WTC11 (cell line): ENCODE measurements around the gene SERPINB6. TPM values are rescaled to one million over a fixed set of nuclear protein-coding genes. Genes with fewer than 3 reads are reported as not detected.
"Not testable (repeated sequence)": the region's sequence is repeated elsewhere in the genome, so short reads cannot be mapped to it uniquely, and the experiment has no call there.

Source experiments
- ATAC-seq: fragments of 200-7000 bp; cut with Tn5 transposase; 2 replicates; pipeline ENCODE4 v1.10.0; 2021; ENCODE audit warnings: mild to moderate bottlenecking, moderate library complexity
- CTCF ChIA-PET: fragments of 300-600 bp; sonication (Branson Sonifier 250); formaldehyde crosslinking; loops from one replicate; lab custom pipeline; 2021; ENCODE audit warnings: antibody characterized with exemption; lab: Charles Lee
- POLR2A ChIA-PET: fragments of 350-600 bp; sonication (Branson Sonifier 250); formaldehyde crosslinking; loops from one replicate; lab custom pipeline; 2021; ENCODE audit warnings: antibody characterized with exemption; lab: Charles Lee
- DNase-seq: peaks from one replicate; pipeline ENCODE4 v3.0.0; 2021; ENCODE audit warnings: low spot score
- H3K27ac Mint-ChIP-seq: 2 replicates; pipeline ENCODE4 v1.8.0; 2021; ENCODE audit warnings: mixed read lengths
- H3K27me3 Mint-ChIP-seq: 2 replicates; pipeline ENCODE4 v1.8.0; 2021; ENCODE audit warnings: low read depth, mild to moderate bottlenecking, moderate library complexity, mixed read lengths
- H3K36me3 Mint-ChIP-seq: 2 replicates; pipeline ENCODE4 v1.8.0; 2021; ENCODE audit warnings: mixed read lengths
- H3K4me1 Mint-ChIP-seq: 2 replicates; pipeline ENCODE4 v1.8.0; 2022; ENCODE audit warnings: mixed read lengths
- H3K4me3 Mint-ChIP-seq: 2 replicates; pipeline ENCODE4 v1.8.0; 2021; ENCODE audit warnings: mild to moderate bottlenecking, moderate library complexity, mixed read lengths
- H3K9me3 Mint-ChIP-seq: 2 replicates; pipeline ENCODE4 v1.8.0; 2021; ENCODE audit warnings: mixed read lengths
- EMX1 ChIP-seq: fragments of 250-450 bp; sonication (Bioruptor Pico); IDR thresholded peaks from 2 replicates; pipeline ENCODE4 v1.8.0; 2021; ENCODE audit warnings: mild to moderate bottlenecking
- ETV6 ChIP-seq: sonication (generic); formaldehyde crosslinking; IDR thresholded peaks from 2 replicates; pipeline ENCODE4 v1.8.1; 2022; ENCODE audit warnings: mild to moderate bottlenecking, missing genetic modification reagents
- FOXK1 ChIP-seq: sonication (generic); formaldehyde crosslinking; IDR thresholded peaks from 2 replicates; pipeline ENCODE4 v1.8.0; 2022; ENCODE audit warnings: mild to moderate bottlenecking, moderate library complexity, missing genetic modification reagents
- HMGA2 ChIP-seq: fragments of 250-450 bp; sonication (Bioruptor Pico); IDR thresholded peaks from 2 replicates; pipeline ENCODE4 v1.4.0; 2021; ENCODE audit warnings: mild to moderate bottlenecking, moderate library complexity
- JUN ChIP-seq: sonication (generic); formaldehyde crosslinking; IDR thresholded peaks from 2 replicates; pipeline ENCODE4 v1.8.0; 2023; ENCODE audit warnings: mild to moderate bottlenecking, missing genetic modification reagents
- NR1H2 ChIP-seq: sonication (generic); formaldehyde crosslinking; IDR thresholded peaks from 2 replicates; pipeline ENCODE4 v1.9.0; 2021; ENCODE audit warnings: mild to moderate bottlenecking, moderate library complexity, missing genetic modification reagents
- NR2C2 ChIP-seq: sonication (generic); formaldehyde crosslinking; IDR thresholded peaks from 2 replicates; pipeline ENCODE4 v1.8.0; 2022; ENCODE audit warnings: mild to moderate bottlenecking, missing genetic modification reagents
- NR3C1 ChIP-seq: sonication (generic); formaldehyde crosslinking; conservative IDR thresholded peaks from 2 replicates; pipeline ENCODE4 v1.8.1; 2023; ENCODE audit warnings: low read depth, mild to moderate bottlenecking, missing genetic modification reagents
- TCF7 ChIP-seq: sonication (generic); formaldehyde crosslinking; IDR thresholded peaks from 2 replicates; pipeline ENCODE4 v1.8.0; 2022; ENCODE audit warnings: mild to moderate bottlenecking, low read depth, missing genetic modification reagents, moderate library complexity
- ZBTB21 ChIP-seq: sonication (generic); formaldehyde crosslinking; IDR thresholded peaks from 2 replicates; pipeline ENCODE4 v1.8.1; 2023; ENCODE audit warnings: mild to moderate bottlenecking, missing genetic modification reagents, borderline replicate concordance
- ZNF138 ChIP-seq: sonication (generic); formaldehyde crosslinking; conservative IDR thresholded peaks from 2 replicates; pipeline ENCODE4 v1.8.1; 2022; ENCODE audit warnings: mild to moderate bottlenecking, moderate library complexity, missing genetic modification reagents
- ZNF232 ChIP-seq: sonication (generic); formaldehyde crosslinking; IDR thresholded peaks from 2 replicates; pipeline ENCODE4 v1.8.0; 2022; ENCODE audit warnings: mild to moderate bottlenecking, missing genetic modification reagents
- ZNF317 ChIP-seq: sonication (generic); formaldehyde crosslinking; IDR thresholded peaks from 2 replicates; pipeline ENCODE4 v1.8.1; 2023; ENCODE audit warnings: low read depth, mild to moderate bottlenecking, moderate library complexity, missing genetic modification reagents, borderline replicate concordance
- ZNF671 ChIP-seq: fragments of 250-450 bp; sonication (Bioruptor Pico); IDR thresholded peaks from 2 replicates; pipeline ENCODE4 v1.8.0; 2021; ENCODE audit warnings: mild to moderate bottlenecking
- total RNA-seq: library from RNA; stranded (reverse); gene quantifications from 3 replicates; pipeline ENCODE4 v1.2.3, GENCODE V29; 2021
- TF ChIP-seq, protein P1 (sequence below): fragments of 250-450 bp; sonication (Bioruptor Pico); IDR thresholded peaks from 2 replicates; pipeline ENCODE4 v1.9.0; 2021; ENCODE audit warnings: mild to moderate bottlenecking
- TF ChIP-seq, protein P2 (sequence below): sonication (generic); formaldehyde crosslinking; IDR thresholded peaks from 2 replicates; pipeline ENCODE4 v1.8.1; 2022; ENCODE audit warnings: missing genetic modification reagents, borderline replicate concordance
- TF ChIP-seq, protein P3 (sequence below): fragments of 200-600 bp; IDR thresholded peaks from 2 replicates; pipeline ENCODE4 v1.8.0; 2022; ENCODE audit warnings: antibody characterized with exemption
- TF ChIP-seq, protein P4 (sequence below): sonication (generic); formaldehyde crosslinking; conservative IDR thresholded peaks from 2 replicates; pipeline ENCODE4 v1.8.1; 2023; ENCODE audit warnings: mild to moderate bottlenecking, low read depth, missing genetic modification reagents, moderate library complexity
- TF ChIP-seq, protein P5 (sequence below): sonication (generic); formaldehyde crosslinking; IDR thresholded peaks from 2 replicates; pipeline ENCODE4 v1.8.1; 2023; ENCODE audit warnings: mild to moderate bottlenecking, missing genetic modification reagents, borderline replicate concordance

SERPINB6 gene
- total RNA-seq, 1 experiment from 2014 or later: 28.0 TPM

DNA sequence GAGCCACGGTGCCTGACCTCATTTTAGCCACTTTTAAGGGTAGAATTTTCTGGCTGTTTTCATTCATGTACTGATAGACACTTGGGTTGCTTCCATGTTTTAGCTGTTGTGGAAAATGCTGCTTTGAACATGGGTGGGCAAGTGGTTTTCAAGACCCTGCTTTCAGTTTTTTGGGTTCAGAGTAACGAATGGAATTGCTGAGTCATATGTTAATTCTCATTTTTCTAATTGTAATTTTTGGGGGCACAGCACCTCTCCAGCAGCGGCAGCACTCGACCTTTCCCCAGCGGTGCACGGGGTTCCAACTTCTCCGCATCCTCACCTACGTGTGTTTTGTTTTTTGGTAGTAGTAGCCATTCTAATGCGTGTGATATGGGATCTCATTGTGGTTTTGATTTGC lies 33.7 kb upstream of the SERPINB6 start:
- peaks cover 14% of the 10 kb centered on the region for H3K9me3 Mint-ChIP-seq
- H3K4me3 Mint-ChIP-seq: no peak overlapping the region
- DNase-seq (no peak), ATAC-seq (no peak)
- ChIA-PET POLR2A (no interaction called here), CTCF (interaction anchor here (0.6 to 1.4 kb wide), 2 partner anchors 18 to 283 kb away, joined by 3 read pairs; no protein-coding TSS in a partner anchor)
- H3K27me3 Mint-ChIP-seq: no peaks in the 10 kb centered on the region
- TF ChIP-seq ZBTB21 (CRISPR knock-in tag): no peak
- TF ChIP-seq FOXK1 (CRISPR knock-in tag): no peak
- TF ChIP-seq, protein P1, sequence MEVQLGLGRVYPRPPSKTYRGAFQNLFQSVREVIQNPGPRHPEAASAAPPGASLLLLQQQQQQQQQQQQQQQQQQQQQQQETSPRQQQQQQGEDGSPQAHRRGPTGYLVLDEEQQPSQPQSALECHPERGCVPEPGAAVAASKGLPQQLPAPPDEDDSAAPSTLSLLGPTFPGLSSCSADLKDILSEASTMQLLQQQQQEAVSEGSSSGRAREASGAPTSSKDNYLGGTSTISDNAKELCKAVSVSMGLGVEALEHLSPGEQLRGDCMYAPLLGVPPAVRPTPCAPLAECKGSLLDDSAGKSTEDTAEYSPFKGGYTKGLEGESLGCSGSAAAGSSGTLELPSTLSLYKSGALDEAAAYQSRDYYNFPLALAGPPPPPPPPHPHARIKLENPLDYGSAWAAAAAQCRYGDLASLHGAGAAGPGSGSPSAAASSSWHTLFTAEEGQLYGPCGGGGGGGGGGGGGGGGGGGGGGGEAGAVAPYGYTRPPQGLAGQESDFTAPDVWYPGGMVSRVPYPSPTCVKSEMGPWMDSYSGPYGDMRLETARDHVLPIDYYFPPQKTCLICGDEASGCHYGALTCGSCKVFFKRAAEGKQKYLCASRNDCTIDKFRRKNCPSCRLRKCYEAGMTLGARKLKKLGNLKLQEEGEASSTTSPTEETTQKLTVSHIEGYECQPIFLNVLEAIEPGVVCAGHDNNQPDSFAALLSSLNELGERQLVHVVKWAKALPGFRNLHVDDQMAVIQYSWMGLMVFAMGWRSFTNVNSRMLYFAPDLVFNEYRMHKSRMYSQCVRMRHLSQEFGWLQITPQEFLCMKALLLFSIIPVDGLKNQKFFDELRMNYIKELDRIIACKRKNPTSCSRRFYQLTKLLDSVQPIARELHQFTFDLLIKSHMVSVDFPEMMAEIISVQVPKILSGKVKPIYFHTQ (CRISPR knock-in tag): no peak
- TF ChIP-seq NR2C2 (CRISPR knock-in tag): no peak
- TF ChIP-seq, protein P2, sequence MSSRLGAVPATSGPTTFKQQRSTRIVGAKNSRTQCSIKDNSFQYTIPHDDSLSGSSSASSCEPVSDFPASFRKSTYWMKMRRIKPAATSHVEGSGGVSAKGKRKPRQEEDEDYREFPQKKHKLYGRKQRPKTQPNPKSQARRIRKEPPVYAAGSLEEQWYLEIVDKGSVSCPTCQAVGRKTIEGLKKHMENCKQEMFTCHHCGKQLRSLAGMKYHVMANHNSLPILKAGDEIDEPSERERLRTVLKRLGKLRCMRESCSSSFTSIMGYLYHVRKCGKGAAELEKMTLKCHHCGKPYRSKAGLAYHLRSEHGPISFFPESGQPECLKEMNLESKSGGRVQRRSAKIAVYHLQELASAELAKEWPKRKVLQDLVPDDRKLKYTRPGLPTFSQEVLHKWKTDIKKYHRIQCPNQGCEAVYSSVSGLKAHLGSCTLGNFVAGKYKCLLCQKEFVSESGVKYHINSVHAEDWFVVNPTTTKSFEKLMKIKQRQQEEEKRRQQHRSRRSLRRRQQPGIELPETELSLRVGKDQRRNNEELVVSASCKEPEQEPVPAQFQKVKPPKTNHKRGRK (CRISPR knock-in tag): no peak
- no peak for TF ChIP-seq EMX1 (CRISPR knock-in tag)
- no peak for TF ChIP-seq HMGA2
- TF ChIP-seq TCF7 (CRISPR knock-in tag): no peak
- TF ChIP-seq ZNF232 (CRISPR knock-in tag): no peak
- no peak for TF ChIP-seq NR3C1 (CRISPR knock-in tag)
- H3K36me3 Mint-ChIP-seq: peaks cover 65% of the 10 kb centered on the region
- H3K4me1 Mint-ChIP-seq: peaks cover 72% of the 10 kb centered on the region
- peak overlapping the region; percentile 55; the same call in 1 of the 2 replicates for H3K27ac Mint-ChIP-seq

DNA sequence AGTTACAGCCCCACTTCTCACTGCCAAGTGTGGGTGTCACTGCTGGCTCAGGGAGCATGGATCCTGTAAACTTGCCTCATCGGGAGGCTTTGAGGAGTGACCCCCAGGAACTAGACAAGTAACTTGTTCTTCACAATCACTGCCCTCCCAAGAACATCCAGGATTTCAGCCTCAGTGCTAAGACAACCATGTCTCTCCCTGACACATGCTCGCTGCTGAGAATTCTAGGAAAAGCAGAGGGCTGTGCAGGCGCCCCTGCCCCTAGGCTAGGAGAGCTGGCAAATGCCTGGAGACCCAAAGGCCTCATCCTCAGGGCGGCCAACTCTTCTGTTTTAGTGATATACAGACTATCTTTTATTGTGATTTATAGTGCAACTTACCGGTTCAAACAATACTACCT lies 31.9 kb upstream of the SERPINB6 start:
- H3K4me3 Mint-ChIP-seq: not testable (repeated sequence)
- peak overlapping the region; percentile 83; the same call in 1 of the 2 replicates for H3K27ac Mint-ChIP-seq

DNA sequence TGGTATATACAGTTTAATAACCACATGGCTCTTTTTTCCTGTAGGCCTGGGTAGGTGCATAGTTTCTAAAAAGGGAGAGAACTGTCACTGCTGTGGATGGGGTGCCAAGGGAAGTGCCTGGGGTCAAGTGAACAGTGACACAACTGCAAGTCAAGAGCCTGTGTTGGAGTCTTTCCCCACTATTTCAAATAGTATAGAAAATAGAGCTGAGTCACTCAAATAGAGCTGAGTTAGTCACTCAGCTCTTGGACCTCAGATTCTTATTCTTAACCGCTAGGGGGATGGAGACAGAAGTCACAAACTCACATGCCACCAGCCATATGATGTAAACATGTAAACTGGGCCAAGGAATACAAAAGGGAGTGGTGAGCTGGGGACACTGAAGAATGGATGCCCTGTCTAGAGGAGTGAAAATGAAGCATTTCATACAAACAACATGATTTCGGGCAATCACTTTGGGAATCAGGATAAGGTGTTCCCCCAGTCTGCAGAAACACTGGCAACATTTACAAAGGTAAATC lies 30.5 kb upstream of the SERPINB6 start:
- no peak for ATAC-seq
- Mint-ChIP-seq H3K36me3 (peaks cover 35% of the 10 kb centered on the region), H3K27me3 (no peaks in the 10 kb centered on the region; the same call in 1 of the 2 replicates), H3K9me3 (no peaks in the 10 kb centered on the region), H3K27ac (no peak overlapping the region), H3K4me1 (peaks cover 49% of the 10 kb centered on the region), H3K4me3 (no peak overlapping the region)
- no peak for DNase-seq
- ChIA-PET POLR2A (interaction anchor here (0.6 to 3.9 kb wide), 4 partner anchors 12 to 63 kb away, joined by 4 to 22 read pairs (median 14); no protein-coding TSS in a partner anchor), CTCF (interaction anchor here (0.6 to 2.9 kb wide), 30 partner anchors 8 to 264 kb away, joined by 3 to 25 read pairs (median 4); partner anchors contain the start of gene SERPINB1)
- TF ChIP-seq, protein P3, sequence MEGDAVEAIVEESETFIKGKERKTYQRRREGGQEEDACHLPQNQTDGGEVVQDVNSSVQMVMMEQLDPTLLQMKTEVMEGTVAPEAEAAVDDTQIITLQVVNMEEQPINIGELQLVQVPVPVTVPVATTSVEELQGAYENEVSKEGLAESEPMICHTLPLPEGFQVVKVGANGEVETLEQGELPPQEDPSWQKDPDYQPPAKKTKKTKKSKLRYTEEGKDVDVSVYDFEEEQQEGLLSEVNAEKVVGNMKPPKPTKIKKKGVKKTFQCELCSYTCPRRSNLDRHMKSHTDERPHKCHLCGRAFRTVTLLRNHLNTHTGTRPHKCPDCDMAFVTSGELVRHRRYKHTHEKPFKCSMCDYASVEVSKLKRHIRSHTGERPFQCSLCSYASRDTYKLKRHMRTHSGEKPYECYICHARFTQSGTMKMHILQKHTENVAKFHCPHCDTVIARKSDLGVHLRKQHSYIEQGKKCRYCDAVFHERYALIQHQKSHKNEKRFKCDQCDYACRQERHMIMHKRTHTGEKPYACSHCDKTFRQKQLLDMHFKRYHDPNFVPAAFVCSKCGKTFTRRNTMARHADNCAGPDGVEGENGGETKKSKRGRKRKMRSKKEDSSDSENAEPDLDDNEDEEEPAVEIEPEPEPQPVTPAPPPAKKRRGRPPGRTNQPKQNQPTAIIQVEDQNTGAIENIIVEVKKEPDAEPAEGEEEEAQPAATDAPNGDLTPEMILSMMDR: peak; percentile 51
- TF ChIP-seq, protein P4, sequence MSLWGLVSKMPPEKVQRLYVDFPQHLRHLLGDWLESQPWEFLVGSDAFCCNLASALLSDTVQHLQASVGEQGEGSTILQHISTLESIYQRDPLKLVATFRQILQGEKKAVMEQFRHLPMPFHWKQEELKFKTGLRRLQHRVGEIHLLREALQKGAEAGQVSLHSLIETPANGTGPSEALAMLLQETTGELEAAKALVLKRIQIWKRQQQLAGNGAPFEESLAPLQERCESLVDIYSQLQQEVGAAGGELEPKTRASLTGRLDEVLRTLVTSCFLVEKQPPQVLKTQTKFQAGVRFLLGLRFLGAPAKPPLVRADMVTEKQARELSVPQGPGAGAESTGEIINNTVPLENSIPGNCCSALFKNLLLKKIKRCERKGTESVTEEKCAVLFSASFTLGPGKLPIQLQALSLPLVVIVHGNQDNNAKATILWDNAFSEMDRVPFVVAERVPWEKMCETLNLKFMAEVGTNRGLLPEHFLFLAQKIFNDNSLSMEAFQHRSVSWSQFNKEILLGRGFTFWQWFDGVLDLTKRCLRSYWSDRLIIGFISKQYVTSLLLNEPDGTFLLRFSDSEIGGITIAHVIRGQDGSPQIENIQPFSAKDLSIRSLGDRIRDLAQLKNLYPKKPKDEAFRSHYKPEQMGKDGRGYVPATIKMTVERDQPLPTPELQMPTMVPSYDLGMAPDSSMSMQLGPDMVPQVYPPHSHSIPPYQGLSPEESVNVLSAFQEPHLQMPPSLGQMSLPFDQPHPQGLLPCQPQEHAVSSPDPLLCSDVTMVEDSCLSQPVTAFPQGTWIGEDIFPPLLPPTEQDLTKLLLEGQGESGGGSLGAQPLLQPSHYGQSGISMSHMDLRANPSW (CRISPR knock-in tag): no peak
- TF ChIP-seq ZNF138 (CRISPR knock-in tag) (no peak), FOXK1 (CRISPR knock-in tag) (peak; percentile 66; the same call in 1 of the 2 replicates), ZNF671 (CRISPR knock-in tag) (no peak), ETV6 (no peak), JUN (CRISPR knock-in tag) (no peak), ZNF317 (CRISPR knock-in tag) (no peak), NR1H2 (CRISPR knock-in tag) (no peak)
- TF ChIP-seq, protein P5, sequence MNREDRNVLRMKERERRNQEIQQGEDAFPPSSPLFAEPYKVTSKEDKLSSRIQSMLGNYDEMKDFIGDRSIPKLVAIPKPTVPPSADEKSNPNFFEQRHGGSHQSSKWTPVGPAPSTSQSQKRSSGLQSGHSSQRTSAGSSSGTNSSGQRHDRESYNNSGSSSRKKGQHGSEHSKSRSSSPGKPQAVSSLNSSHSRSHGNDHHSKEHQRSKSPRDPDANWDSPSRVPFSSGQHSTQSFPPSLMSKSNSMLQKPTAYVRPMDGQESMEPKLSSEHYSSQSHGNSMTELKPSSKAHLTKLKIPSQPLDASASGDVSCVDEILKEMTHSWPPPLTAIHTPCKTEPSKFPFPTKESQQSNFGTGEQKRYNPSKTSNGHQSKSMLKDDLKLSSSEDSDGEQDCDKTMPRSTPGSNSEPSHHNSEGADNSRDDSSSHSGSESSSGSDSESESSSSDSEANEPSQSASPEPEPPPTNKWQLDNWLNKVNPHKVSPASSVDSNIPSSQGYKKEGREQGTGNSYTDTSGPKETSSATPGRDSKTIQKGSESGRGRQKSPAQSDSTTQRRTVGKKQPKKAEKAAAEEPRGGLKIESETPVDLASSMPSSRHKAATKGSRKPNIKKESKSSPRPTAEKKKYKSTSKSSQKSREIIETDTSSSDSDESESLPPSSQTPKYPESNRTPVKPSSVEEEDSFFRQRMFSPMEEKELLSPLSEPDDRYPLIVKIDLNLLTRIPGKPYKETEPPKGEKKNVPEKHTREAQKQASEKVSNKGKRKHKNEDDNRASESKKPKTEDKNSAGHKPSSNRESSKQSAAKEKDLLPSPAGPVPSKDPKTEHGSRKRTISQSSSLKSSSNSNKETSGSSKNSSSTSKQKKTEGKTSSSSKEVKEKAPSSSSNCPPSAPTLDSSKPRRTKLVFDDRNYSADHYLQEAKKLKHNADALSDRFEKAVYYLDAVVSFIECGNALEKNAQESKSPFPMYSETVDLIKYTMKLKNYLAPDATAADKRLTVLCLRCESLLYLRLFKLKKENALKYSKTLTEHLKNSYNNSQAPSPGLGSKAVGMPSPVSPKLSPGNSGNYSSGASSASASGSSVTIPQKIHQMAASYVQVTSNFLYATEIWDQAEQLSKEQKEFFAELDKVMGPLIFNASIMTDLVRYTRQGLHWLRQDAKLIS (CRISPR knock-in tag): no peak

More for the DNA sequence above, 31.9 kb upstream of the SERPINB6 start:
- H3K27me3 Mint-ChIP-seq, POLR2A ChIA-PET, H3K9me3 Mint-ChIP-seq, DNase-seq, ATAC-seq: not testable (repeated sequence)
- Mint-ChIP-seq H3K36me3 (peaks cover 47% of the 10 kb centered on the region), H3K4me1 (peaks cover 60% of the 10 kb centered on the region)
- CTCF ChIA-PET: interaction anchor here (2.6 to 2.9 kb wide), 2 partner anchors 15 to 50 kb away, joined by 15 to 25 read pairs; no protein-coding TSS in a partner anchor
